Measurements from ENCODE around the gene GLT6D1.

GLT6D1 gene

GRCh38 chr9:135583688-135584011 lies 55.7 kb downstream of the GLT6D1 start:
- Histone ChIP-seq H3K27me3 (ENCODE audit: low read length) (no peaks in the 10 kb centered on the region), H3K9ac (ENCODE audit: low read length) (no peak overlapping the region), H3K36me3 (ENCODE audit: low read length) (no peaks in the 10 kb centered on the region), H3K79me2 (ENCODE audit: insufficient read depth, low read length) (no peaks in the 10 kb centered on the region), H3K9me3 (ENCODE audit: insufficient read depth, low read length) (no peaks in the 10 kb centered on the region), H4K20me1 (ENCODE audit: low read depth, low read length) (no peaks in the 10 kb centered on the region), H2AFZ (ENCODE audit: low read depth, low read length, severe bottlenecking) (no peak overlapping the region), H3K4me2 (ENCODE audit: low read depth, low read length, poor library complexity, severe bottlenecking) (no peak overlapping the region), H3K9me2 (replicated peaks; ENCODE audit: insufficient read depth, low read length) (no peaks in the 10 kb centered on the region), H3F3A (ENCODE audit: insufficient read depth) (no peaks in the 10 kb centered on the region), H3K27ac (ENCODE audit: low read depth, low read length) (no peak overlapping the region), H3K4me3 (ENCODE audit: insufficient read depth, low read length, poor library complexity, severe bottlenecking) (no peak overlapping the region)
- TF ChIP-seq, protein P1, sequence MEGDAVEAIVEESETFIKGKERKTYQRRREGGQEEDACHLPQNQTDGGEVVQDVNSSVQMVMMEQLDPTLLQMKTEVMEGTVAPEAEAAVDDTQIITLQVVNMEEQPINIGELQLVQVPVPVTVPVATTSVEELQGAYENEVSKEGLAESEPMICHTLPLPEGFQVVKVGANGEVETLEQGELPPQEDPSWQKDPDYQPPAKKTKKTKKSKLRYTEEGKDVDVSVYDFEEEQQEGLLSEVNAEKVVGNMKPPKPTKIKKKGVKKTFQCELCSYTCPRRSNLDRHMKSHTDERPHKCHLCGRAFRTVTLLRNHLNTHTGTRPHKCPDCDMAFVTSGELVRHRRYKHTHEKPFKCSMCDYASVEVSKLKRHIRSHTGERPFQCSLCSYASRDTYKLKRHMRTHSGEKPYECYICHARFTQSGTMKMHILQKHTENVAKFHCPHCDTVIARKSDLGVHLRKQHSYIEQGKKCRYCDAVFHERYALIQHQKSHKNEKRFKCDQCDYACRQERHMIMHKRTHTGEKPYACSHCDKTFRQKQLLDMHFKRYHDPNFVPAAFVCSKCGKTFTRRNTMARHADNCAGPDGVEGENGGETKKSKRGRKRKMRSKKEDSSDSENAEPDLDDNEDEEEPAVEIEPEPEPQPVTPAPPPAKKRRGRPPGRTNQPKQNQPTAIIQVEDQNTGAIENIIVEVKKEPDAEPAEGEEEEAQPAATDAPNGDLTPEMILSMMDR (IDR thresholded peaks at IDR 0.05; ENCODE audit: insufficient read depth, low read length, poor library complexity, severe bottlenecking) = no peak
- TF ChIP-seq EZH2phosphoT487 (conservative IDR thresholded peaks at IDR 0.05; ENCODE audit: low read length) = no peak

DNA sequence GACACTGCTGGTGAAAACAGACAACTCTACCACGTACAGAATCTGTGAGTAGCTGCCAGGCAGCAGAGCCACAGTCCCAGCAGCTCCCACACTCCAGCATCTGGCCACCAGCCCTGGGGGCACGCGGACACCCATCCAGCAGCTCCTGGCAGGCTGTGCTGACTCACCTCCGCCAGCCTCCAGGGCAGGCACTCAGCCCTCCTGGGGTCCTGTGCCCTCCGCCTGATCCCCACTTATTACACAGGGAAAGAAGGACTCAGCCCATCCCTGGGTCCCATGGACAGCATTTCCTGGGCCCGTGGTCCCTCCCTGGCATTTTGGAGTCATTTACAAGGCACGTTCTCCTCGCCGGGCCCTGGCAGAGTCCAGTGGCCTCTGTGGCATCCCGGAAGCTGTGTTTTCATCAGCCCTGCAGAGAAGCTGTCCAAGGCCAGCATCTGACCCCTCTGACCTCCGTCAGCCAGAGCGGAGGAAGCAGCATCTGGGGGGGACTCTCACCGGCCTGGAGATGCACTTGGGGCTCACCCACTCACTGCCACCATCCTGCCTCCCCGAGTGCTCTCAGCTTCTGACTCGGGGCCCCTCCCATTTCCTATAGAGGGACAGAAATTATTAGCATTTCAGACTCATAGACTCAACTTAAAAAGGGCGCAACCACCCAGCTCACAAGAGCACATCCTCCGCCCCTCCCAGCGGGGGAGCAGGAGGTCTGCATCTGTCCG lies 56.2 kb downstream of the GLT6D1 start:
- H4K20me1 ChIP-seq (ENCODE audit: low read depth, low read length) = no peaks in the 10 kb centered on the region
- no peaks in the 10 kb centered on the region for H3K36me3 ChIP-seq (ENCODE audit: low read length)
- no peaks in the 10 kb centered on the region for H3K27me3 ChIP-seq (ENCODE audit: low read length)

GRCh38 chr9:135582541-135582940 lies 56.8 kb downstream of the GLT6D1 start:
- Histone ChIP-seq H3K36me3 (ENCODE audit: low read length) (no peaks in the 10 kb centered on the region), H2AFZ (ENCODE audit: low read depth, low read length, severe bottlenecking) (no peak overlapping the region), H3K27me3 (ENCODE audit: low read length) (no peaks in the 10 kb centered on the region), H4K20me1 (ENCODE audit: low read depth, low read length) (no peaks in the 10 kb centered on the region), H3F3A (ENCODE audit: insufficient read depth) (no peaks in the 10 kb centered on the region), H3K27ac (ENCODE audit: low read depth, low read length) (no peak overlapping the region), H3K9me3 (ENCODE audit: insufficient read depth, low read length) (no peaks in the 10 kb centered on the region), H3K9me2 (replicated peaks; ENCODE audit: insufficient read depth, low read length) (no peaks in the 10 kb centered on the region), H3K79me2 (ENCODE audit: insufficient read depth, low read length) (no peaks in the 10 kb centered on the region), H3K9ac (ENCODE audit: low read length) (no peak overlapping the region), H3K4me2 (ENCODE audit: low read depth, low read length, poor library complexity, severe bottlenecking) (no peak overlapping the region), H3K4me3 (ENCODE audit: insufficient read depth, low read length, poor library complexity, severe bottlenecking) (no peak overlapping the region)
- TF ChIP-seq, protein P1 (IDR thresholded peaks at IDR 0.05; ENCODE audit: insufficient read depth, low read length, poor library complexity, severe bottlenecking) = no peak
- no peak for TF ChIP-seq EZH2phosphoT487 (conservative IDR thresholded peaks at IDR 0.05; ENCODE audit: low read length)

More for the DNA sequence above, 56.2 kb downstream of the GLT6D1 start:
- H3K27ac ChIP-seq (ENCODE audit: low read depth, low read length) = no peak overlapping the region
- no peak for TF ChIP-seq EZH2phosphoT487 (conservative IDR thresholded peaks at IDR 0.05; ENCODE audit: low read length)
- TF ChIP-seq, protein P1 (IDR thresholded peaks at IDR 0.05; ENCODE audit: insufficient read depth, low read length, poor library complexity, severe bottlenecking) = no peak
- H3K9ac ChIP-seq (ENCODE audit: low read length) = no peak overlapping the region
- H3F3A ChIP-seq (ENCODE audit: insufficient read depth) = no peaks in the 10 kb centered on the region
- H3K4me3 ChIP-seq (ENCODE audit: insufficient read depth, low read length, poor library complexity, severe bottlenecking) = no peak overlapping the region
- no peaks in the 10 kb centered on the region for H3K9me2 ChIP-seq (replicated peaks; ENCODE audit: insufficient read depth, low read length)
- no peaks in the 10 kb centered on the region for H3K9me3 ChIP-seq (ENCODE audit: insufficient read depth, low read length)
- no peak overlapping the region for H2AFZ ChIP-seq (ENCODE audit: low read depth, low read length, severe bottlenecking)
- H3K4me2 ChIP-seq (ENCODE audit: low read depth, low read length, poor library complexity, severe bottlenecking) = no peak overlapping the region
- H3K79me2 ChIP-seq (ENCODE audit: insufficient read depth, low read length) = no peaks in the 10 kb centered on the region

Data from SU-DHL-6 (cell line).